Measurements from ENCODE around the gene RAB34. TPM values are rescaled to one million over a fixed set of nuclear protein-coding genes. Genes with fewer than 3 reads are reported as not detected.
"Not testable (repeated sequence)": the region's sequence is repeated elsewhere in the genome, so short reads cannot be mapped to it uniquely, and the experiment has no call there.

Gene RAB34
- total RNA-seq, 1 donor from 2014 or later, result 172 TPM

DNA sequence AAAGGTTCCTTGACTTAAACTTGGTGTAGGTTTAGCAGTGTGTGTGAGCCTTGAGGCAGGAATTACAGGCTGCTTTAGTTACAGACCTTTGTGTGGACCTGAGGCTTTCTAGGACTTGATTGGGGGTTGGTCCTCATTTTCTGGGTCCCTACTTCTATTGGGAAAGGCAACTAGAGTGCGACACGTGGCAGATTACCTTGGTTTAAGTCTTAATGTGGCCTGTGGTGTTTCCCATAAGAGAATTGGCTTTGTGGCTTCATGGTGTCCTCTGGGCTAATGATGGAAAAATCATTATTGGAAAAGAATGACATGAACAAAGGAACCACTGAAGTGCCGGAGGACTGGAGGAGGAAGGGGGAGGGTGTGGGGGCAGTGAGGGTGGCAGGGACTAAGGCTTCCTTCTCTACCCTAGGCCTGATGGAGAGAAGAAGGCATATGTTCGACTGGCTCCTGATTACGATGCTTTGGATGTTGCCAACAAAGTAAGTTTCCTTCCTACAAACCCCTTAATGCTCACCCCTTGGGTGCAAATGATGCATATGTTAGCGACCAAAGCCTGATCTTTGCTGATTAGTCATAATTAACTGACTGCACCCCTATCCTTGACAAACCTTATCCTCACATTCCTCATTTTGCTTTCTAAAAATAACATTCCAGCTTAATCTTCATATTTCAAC is 5.6 kb upstream of the RAB34 start:
- DNase-seq (ENCODE audit: low spot score in 2 of 2), result no peak
- intact Hi-C loops (cut with DNase I), result loop anchor here (10.0 kb wide), 1 partner anchor 392 kb away; no protein-coding TSS in a partner anchor
- TF ChIP-seq, protein P1, sequence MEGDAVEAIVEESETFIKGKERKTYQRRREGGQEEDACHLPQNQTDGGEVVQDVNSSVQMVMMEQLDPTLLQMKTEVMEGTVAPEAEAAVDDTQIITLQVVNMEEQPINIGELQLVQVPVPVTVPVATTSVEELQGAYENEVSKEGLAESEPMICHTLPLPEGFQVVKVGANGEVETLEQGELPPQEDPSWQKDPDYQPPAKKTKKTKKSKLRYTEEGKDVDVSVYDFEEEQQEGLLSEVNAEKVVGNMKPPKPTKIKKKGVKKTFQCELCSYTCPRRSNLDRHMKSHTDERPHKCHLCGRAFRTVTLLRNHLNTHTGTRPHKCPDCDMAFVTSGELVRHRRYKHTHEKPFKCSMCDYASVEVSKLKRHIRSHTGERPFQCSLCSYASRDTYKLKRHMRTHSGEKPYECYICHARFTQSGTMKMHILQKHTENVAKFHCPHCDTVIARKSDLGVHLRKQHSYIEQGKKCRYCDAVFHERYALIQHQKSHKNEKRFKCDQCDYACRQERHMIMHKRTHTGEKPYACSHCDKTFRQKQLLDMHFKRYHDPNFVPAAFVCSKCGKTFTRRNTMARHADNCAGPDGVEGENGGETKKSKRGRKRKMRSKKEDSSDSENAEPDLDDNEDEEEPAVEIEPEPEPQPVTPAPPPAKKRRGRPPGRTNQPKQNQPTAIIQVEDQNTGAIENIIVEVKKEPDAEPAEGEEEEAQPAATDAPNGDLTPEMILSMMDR (IDR thresholded peaks at IDR 0.05), result no peak

DNA sequence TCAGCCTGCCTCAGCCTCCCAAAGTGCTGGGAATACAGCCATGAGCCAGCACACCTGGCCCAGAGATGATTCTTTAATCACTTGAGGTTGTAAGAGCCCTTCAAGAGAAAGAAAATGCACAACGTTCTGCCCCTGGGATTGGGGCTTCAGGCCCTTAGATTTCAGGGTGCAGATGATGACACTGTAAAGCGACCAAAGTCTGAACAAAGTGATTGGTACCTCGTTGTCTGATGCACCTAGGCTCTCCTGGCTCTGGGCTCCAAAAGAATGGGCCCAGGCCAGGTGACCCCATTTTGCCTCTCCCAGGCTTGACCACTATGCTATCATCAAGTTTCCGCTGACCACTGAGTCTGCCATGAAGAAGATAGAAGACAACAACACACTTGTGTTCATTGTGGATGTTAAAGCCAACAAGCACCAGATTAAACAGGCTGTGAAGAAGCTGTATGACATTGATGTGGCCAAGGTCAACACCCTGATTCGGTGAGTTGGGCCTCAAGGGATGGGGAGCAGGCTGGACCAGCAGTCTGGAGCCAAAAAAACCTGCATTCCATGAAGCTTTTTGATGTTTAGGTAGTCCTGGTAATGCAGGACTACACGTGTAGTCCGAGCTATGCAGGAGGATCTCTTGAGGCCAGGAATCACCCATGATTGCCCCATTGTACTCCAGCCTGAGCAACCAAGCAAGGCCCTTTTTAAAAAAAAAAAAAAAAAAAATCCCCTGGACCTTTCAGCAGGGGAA is 4.9 kb upstream of the RAB34 start:
- Histone ChIP-seq H3K4me1 (peaks cover 21 to 41% of the 10 kb centered on the region in 2 donors), H3K9me3 (no peaks in the 10 kb centered on the region), H3K27me3 (no peaks in the 10 kb centered on the region), H3K4me3 (no peak overlapping the region), H3K36me3 (peaks cover 24 to 36% of the 10 kb centered on the region in 2 donors), H3K27ac (no peak overlapping the region)
- intact Hi-C loops (cut with DNase I), result loop anchor here (10.0 kb wide), 1 partner anchor 392 kb away; no protein-coding TSS in a partner anchor
- TF ChIP-seq, protein P1 (IDR thresholded peaks at IDR 0.05), result no peak
- no peak for DNase-seq (ENCODE audit: low spot score in 2 of 2)

More for the DNA sequence above, 5.6 kb upstream of the RAB34 start:
- H3K27ac ChIP-seq, result no peak overlapping the region
- H3K27me3 ChIP-seq, result no peaks in the 10 kb centered on the region
- H3K4me3 ChIP-seq, result no peak overlapping the region
- H3K4me1 ChIP-seq, result peaks cover 25 to 42% of the 10 kb centered on the region in 2 donors
- H3K36me3 ChIP-seq, result peaks cover 24 to 36% of the 10 kb centered on the region in 2 donors
- H3K9me3 ChIP-seq, result no peaks in the 10 kb centered on the region

- peaks cover 19 to 44% of the 10 kb centered on the region in 2 donors for H3K4me1 ChIP-seq
- H3K4me3 ChIP-seq, result peak overlapping the region; percentile 82 to 85
- H3K27me3 ChIP-seq; DNase-seq (ENCODE audit: low spot score in 2 of 2); H3K9me3 ChIP-seq: not testable (repeated sequence)
- intact Hi-C loops (cut with DNase I), result loop anchor here (10.0 kb wide), 1 partner anchor 394 kb away; no protein-coding TSS in a partner anchor
- H3K27ac ChIP-seq, result peak overlapping the region in 1 of 2 donors; percentile 98
- peaks cover 24 to 36% of the 10 kb centered on the region in 2 donors for H3K36me3 ChIP-seq
Observed at GRCh38 chr17:28720997-28721329, 3.3 kb upstream of the RAB34 start.

DNA sequence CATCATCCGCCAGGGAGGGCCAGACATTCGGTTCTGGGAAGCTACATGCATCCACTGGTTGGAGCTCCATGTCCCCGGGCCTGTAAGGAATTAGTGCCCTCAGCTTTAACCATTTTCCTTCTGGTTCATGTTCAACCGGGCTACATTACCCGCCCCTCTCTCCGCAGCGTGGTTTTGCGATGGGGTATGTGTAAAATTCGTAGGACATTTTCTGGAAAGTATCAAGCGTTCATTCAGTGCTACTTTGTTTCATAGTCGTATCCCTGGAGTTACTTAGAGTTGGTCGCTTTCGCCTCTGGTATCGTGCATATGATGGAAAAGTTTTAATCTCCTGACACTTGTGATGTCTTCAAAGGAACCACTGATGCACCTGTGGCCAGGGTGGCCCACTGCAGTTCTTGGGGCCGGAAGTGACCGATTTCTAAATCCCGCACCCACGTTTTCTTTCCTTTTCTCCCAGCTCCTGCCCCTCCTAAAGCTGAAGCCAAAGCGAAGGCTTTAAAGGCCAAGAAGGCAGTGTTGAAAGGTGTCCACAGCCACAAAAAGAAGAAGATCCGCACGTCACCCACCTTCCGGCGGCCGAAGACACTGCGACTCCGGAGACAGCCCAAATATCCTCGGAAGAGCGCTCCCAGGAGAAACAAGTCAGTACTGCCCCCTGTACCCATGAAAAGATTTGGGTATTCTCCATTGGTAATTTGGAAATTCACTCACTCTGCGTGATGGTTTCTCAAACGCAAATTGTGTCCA is 2.8 kb upstream of the RAB34 start:
- H3K4me1 ChIP-seq, result peaks cover 15 to 44% of the 10 kb centered on the region in 2 donors
- no peaks in the 10 kb centered on the region for H3K27me3 ChIP-seq
- no peaks in the 10 kb centered on the region for H3K9me3 ChIP-seq
- H3K36me3 ChIP-seq, result peaks cover 26 to 41% of the 10 kb centered on the region in 2 donors
- DNase-seq (ENCODE audit: low spot score in 2 of 2), result no peak
- TF ChIP-seq, protein P1 (IDR thresholded peaks at IDR 0.05), result no peak
- intact Hi-C loops (cut with DNase I), result loop anchor here (10.0 kb wide), 1 partner anchor 394 kb away; no protein-coding TSS in a partner anchor
- peak overlapping the region; percentile 98 for H3K27ac ChIP-seq
- H3K4me3 ChIP-seq, result peak overlapping the region; percentile 82 to 85

DNA sequence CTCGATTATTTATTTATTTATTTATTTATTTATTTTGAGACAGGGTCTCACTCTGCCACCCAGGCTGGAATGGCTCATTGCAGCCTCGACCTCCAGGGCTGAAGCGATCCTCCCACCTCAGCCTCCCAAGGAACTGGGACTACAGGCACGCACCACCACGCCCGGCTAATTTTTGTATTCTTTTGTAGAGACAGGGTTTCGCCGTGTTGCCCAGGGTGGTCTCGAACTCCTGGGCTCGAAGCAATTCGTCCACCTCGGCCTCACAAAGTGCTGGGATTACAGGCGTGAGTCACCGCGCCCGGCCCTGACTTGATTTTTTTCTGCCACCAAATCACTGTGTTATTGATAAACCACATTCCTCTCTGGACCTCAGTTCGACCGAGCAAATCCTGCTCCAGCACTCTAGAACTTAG is 1.4 kb upstream of the RAB34 start:
- DNase-seq (ENCODE audit: low spot score in 2 of 2), result no peak
- peaks cover 30 to 47% of the 10 kb centered on the region in 2 donors for H3K36me3 ChIP-seq
- H3K9me3 ChIP-seq, result no peaks in the 10 kb centered on the region
- intact Hi-C loops (cut with DNase I), result loop anchor here (2.0 to 5.0 kb wide), 3 partner anchors 74 to 312 kb away; partner anchors contain the start of genes BLTP2, PHF12 and SLC46A1
- peak overlapping the region; percentile 82 to 85 for H3K4me3 ChIP-seq
- TF ChIP-seq, protein P1 (IDR thresholded peaks at IDR 0.05), result no peak
- H3K27ac ChIP-seq, result peak overlapping the region; percentile 98
- peaks cover 11 to 40% of the 10 kb centered on the region in 2 donors for H3K4me1 ChIP-seq
- H3K27me3 ChIP-seq, result no peaks in the 10 kb centered on the region
